GM23338 (cell line): ENCODE results near the gene ST14. TPM values are rescaled to one million over a fixed set of nuclear protein-coding genes. Genes with fewer than 3 reads are reported as not detected.

Experiments
- ATAC-seq: fragments of 200-7000 bp; cut with Tn5 transposase; 3 replicates; pipeline ENCODE4 v1.9.1; 2020
- DNase-seq: peaks from one replicate; pipeline ENCODE4 v3.0.0-alpha.2; 2015; ENCODE audit warnings: low spot score
- H2AFZ ChIP-seq: fragments of 200-600 bp; sonication (generic); 2 replicates; pipeline ENCODE4 v1.8.0; 2016; ENCODE audit warnings: antibody characterized with exemption, mild to moderate bottlenecking, moderate library complexity
- H3F3A ChIP-seq: fragments of 200-600 bp; sonication (generic); replicated peaks from 2 replicates; pipeline ENCODE4 v1.8.0; 2017; ENCODE audit warnings: antibody characterized with exemption, mixed run types, low read depth
- H3K27ac ChIP-seq: fragments of 200-600 bp; sonication (generic); 2 replicates; pipeline ENCODE4 v1.6.1; 2016; ENCODE audit warnings: low read depth
- H3K27me3 ChIP-seq: fragments of 200-600 bp; sonication (generic); 2 replicates; pipeline ENCODE4 v1.8.0; 2016; ENCODE audit warnings: mild to moderate bottlenecking, mixed run types, moderate library complexity; ENCODE audit not compliant: insufficient read depth
- H3K36me3 ChIP-seq: fragments of 200-600 bp; sonication (generic); 2 replicates; pipeline ENCODE4 v1.8.0; 2016; ENCODE audit warnings: mild to moderate bottlenecking; ENCODE audit not compliant: insufficient read depth
- H3K4me1 ChIP-seq: fragments of 200-600 bp; sonication (generic); 2 replicates; pipeline ENCODE4 v1.8.0; 2016; ENCODE audit warnings: mild to moderate bottlenecking, moderate library complexity; ENCODE audit not compliant: insufficient read depth
- H3K4me2 ChIP-seq: fragments of 200-600 bp; sonication (generic); 2 replicates; pipeline ENCODE4 v1.7.1; 2017; ENCODE audit warnings: mixed run types
- H3K4me3 ChIP-seq: fragments of 200-600 bp; sonication (generic); 2 replicates; pipeline ENCODE4 v1.6.1; 2016; ENCODE audit warnings: mixed run types
- H3K79me2 ChIP-seq: fragments of 200-600 bp; sonication (generic); replicated peaks from 2 replicates; pipeline ENCODE4 v1.8.0; 2017; ENCODE audit warnings: mild to moderate bottlenecking; ENCODE audit not compliant: insufficient read depth
- H3K9me2 ChIP-seq: fragments of 200-600 bp; sonication (generic); 2 replicates; pipeline ENCODE4 v1.8.0; 2017; ENCODE audit not compliant: insufficient read depth
- H4K20me1 ChIP-seq: fragments of 200-600 bp; sonication (generic); replicated peaks from 2 replicates; pipeline ENCODE4 v1.8.0; 2017; ENCODE audit warnings: mild to moderate bottlenecking; ENCODE audit not compliant: insufficient read depth
- H3K27ac Mint-ChIP-seq: 2 replicates; pipeline ENCODE4 v1.8.0; 2020; ENCODE audit warnings: inconsistent platforms, mild to moderate bottlenecking, moderate library complexity, mixed read lengths
- H3K27me3 Mint-ChIP-seq: 3 replicates; pipeline ENCODE4 v1.8.0; 2022; ENCODE audit warnings: low read depth, mild to moderate bottlenecking, moderate library complexity, mixed read lengths, inconsistent platforms; ENCODE audit not compliant: insufficient read depth, poor library complexity
- H3K36me3 Mint-ChIP-seq: 3 replicates; pipeline ENCODE4 v1.8.0; 2021; ENCODE audit warnings: low read depth, mild to moderate bottlenecking, inconsistent platforms, moderate library complexity, mixed read lengths
- H3K4me1 Mint-ChIP-seq: 3 replicates; pipeline ENCODE4 v1.8.0; 2020; ENCODE audit warnings: mild to moderate bottlenecking, inconsistent platforms, mixed read lengths
- H3K4me3 Mint-ChIP-seq: 3 replicates; pipeline ENCODE4 v1.8.0; 2021; ENCODE audit warnings: moderate library complexity, mild to moderate bottlenecking, inconsistent platforms, mixed read lengths
- H3K9me3 Mint-ChIP-seq: 3 replicates; pipeline ENCODE4 v1.8.0; 2020; ENCODE audit warnings: moderate library complexity, mild to moderate bottlenecking, inconsistent platforms, mixed read lengths
- EZH2phosphoT487 ChIP-seq: fragments of 200-600 bp; sonication (generic); IDR thresholded peaks from one replicate; pipeline ENCODE4 v1.8.1; 2018; ENCODE audit warnings: antibody characterized with exemption; ENCODE audit not compliant: unreplicated experiment
- JUNB ChIP-seq: IDR thresholded peaks from one replicate; pipeline ENCODE4 v1.6.1; 2016; ENCODE audit warnings: antibody characterized with exemption; ENCODE audit not compliant: unreplicated experiment
- NANOG ChIP-seq: IDR thresholded peaks from 2 replicates; pipeline ENCODE4 v1.6.1; 2016; ENCODE audit warnings: antibody characterized with exemption, borderline replicate concordance
- STAT1 ChIP-seq: IDR thresholded peaks from one replicate; pipeline ENCODE4 v1.6.1; 2016; ENCODE audit warnings: antibody characterized with exemption; ENCODE audit not compliant: unreplicated experiment
- ZNF331 ChIP-seq: fragments of 250-450 bp; sonication (Bioruptor Pico); IDR thresholded peaks from 2 replicates; pipeline ENCODE4 v1.5.0; 2020; ENCODE audit warnings: low read depth, mild to moderate bottlenecking, moderate library complexity
- ZNF462 ChIP-seq: fragments of 250-450 bp; sonication (Bioruptor Pico); IDR thresholded peaks from 2 replicates; pipeline ENCODE4 v1.5.0; 2020; ENCODE audit warnings: mild to moderate bottlenecking, moderate library complexity
- polyA plus RNA-seq: library from polyadenylated mRNA; unstranded; fragments of >200 nt; fragmentation: Nextera tagmentation; extraction: Ambion mirVana; gene quantifications from 2 replicates; pipeline ENCODE4 v1.2.1, GENCODE V29; 2016
- total RNA-seq: library from RNA; depleted of rRNA; stranded (reverse); fragments of >200 nt; shearing (Covaris generic); gene quantifications from 2 replicates; pipeline ENCODE4 v1.2.3, GENCODE V29; 2014

ST14 gene
- total and polyA plus RNA-seq, 2 experiments from 2014 or later, result 7.9 to 32.7 TPM

- no peak for TF ChIP-seq ZNF462 (CRISPR knock-in tag)
- TF ChIP-seq ZNF331 (CRISPR knock-in tag), result no peak
- no peak for TF ChIP-seq NANOG
- no peak for TF ChIP-seq STAT1
- TF ChIP-seq EZH2phosphoT487, result no peak
Measured at GRCh38 chr11:130218501-130219070, 59.0 kb downstream of the ST14 start (continued).

- peaks cover 13% of the 10 kb centered on the region for H3K4me1 Mint-ChIP-seq
- no peak for TF ChIP-seq JUNB
- TF ChIP-seq ZNF331 (CRISPR knock-in tag), result no peak
- H3K79me2 ChIP-seq, result no peaks in the 10 kb centered on the region
- no peak overlapping the region for H3K4me2 ChIP-seq
- peaks cover 10% of the 10 kb centered on the region for H3K4me1 ChIP-seq
- DNase-seq, result no peak
- no peak for ATAC-seq
- no peaks in the 10 kb centered on the region for H3K9me3 Mint-ChIP-seq
- no peak overlapping the region for H3K27ac ChIP-seq
- 0 out of 2 replicates have a peak, but pooled peaks cover 3% of the 10 kb centered on the region for H3K9me2 ChIP-seq
- peaks cover 3% of the 10 kb centered on the region; the same call in 1 of the 3 replicates for H3K36me3 Mint-ChIP-seq
- H4K20me1 ChIP-seq, result no peaks in the 10 kb centered on the region
- no peaks in the 10 kb centered on the region for H3F3A ChIP-seq
- H2AFZ ChIP-seq, result no peak overlapping the region
- peaks cover 10% of the 10 kb centered on the region for H3K27me3 Mint-ChIP-seq
- H3K4me3 Mint-ChIP-seq, result no peak overlapping the region
- no peaks in the 10 kb centered on the region for H3K36me3 ChIP-seq
- H3K27ac Mint-ChIP-seq, result no peak overlapping the region
- no peaks in the 10 kb centered on the region for H3K27me3 ChIP-seq
- no peak overlapping the region for H3K4me3 ChIP-seq
Measured at GRCh38 chr11:130219148-130219547, 59.6 kb downstream of the ST14 start.
